IMR-90 (cell line): ENCODE measurements around the gene TBC1D3H. TPM values are rescaled to one million over a fixed set of nuclear protein-coding genes. Genes with fewer than 3 reads are reported as not detected.
"Not testable (repeated sequence)": the region's sequence is repeated elsewhere in the genome, so short reads cannot be mapped to it uniquely, and the experiment has no call there.

Source experiments
- ATAC-seq: fragments of 200-7000 bp; cut with Tn5 transposase; 2 replicates; pipeline ENCODE4 v1.9.1; 2020; ENCODE audit warnings: low read depth, mild to moderate bottlenecking, moderate library complexity
- BruUV-seq: library from RNA; stranded (reverse); fragments of 400-500 nt; replicated peaks from 2 replicates; lab custom pipeline; 2021; lab: Mats Ljungman, UMichigan
- CTCF ChIA-PET: fragments of 300-600 bp; formaldehyde crosslinking; extraction: SDS; loops from one replicate; lab custom pipeline; 2021; ENCODE audit warnings: antibody characterized with exemption; lab: Yijun Ruan, JAX
- POLR2A ChIA-PET: fragments of 300-600 bp; sonication (Branson Sonifier 250); formaldehyde crosslinking; loops from one replicate; lab custom pipeline; 2022; ENCODE audit warnings: antibody characterized with exemption; ENCODE audit not compliant: unreplicated experiment; lab: Charles Lee
- DNase-seq: peaks from one replicate; pipeline ENCODE4 v3.0.0; 2013
- H2AFZ ChIP-seq: replicated peaks from 2 replicates; pipeline ENCODE3; 2013; ENCODE audit warnings: low read length, mild to moderate bottlenecking; ENCODE audit not compliant: poor library complexity
- H2AK5ac ChIP-seq: 2 replicates; pipeline ENCODE4 v1.6.1; 2013; ENCODE audit warnings: low read depth, low read length, inconsistent platforms
- H2AK9ac ChIP-seq: replicated peaks from 2 replicates; pipeline ENCODE3; 2013; ENCODE audit warnings: mild to moderate bottlenecking, low read depth, low read length, moderate library complexity; ENCODE audit not compliant: poor library complexity
- H2BK120ac ChIP-seq: 2 replicates; pipeline ENCODE4 v1.6.1; 2013; ENCODE audit warnings: low read depth, low read length, inconsistent platforms
- H2BK15ac ChIP-seq: 3 replicates; pipeline ENCODE4 v1.6.1; 2013; ENCODE audit warnings: low read depth, low read length, inconsistent platforms
- H2BK20ac ChIP-seq: 2 replicates; pipeline ENCODE4 v1.6.1; 2013; ENCODE audit warnings: low read depth, mild to moderate bottlenecking, inconsistent platforms, low read length, moderate library complexity
- H2BK5ac ChIP-seq: 2 replicates; pipeline ENCODE4 v1.6.1; 2013; ENCODE audit warnings: mild to moderate bottlenecking, low read depth, low read length, inconsistent platforms; ENCODE audit not compliant: poor library complexity, severe bottlenecking
- H3K14ac ChIP-seq: replicated peaks from 2 replicates; pipeline ENCODE4 v1.6.1; 2013; ENCODE audit warnings: low read depth, low read length, inconsistent platforms
- H3K18ac ChIP-seq: 2 replicates; pipeline ENCODE4 v1.6.1; 2013; ENCODE audit warnings: low read depth, low read length, control low read depth
- H3K23ac ChIP-seq: 2 replicates; pipeline ENCODE4 v1.6.1; 2013; ENCODE audit warnings: low read depth, low read length, inconsistent platforms
- H3K27ac ChIP-seq: 2 replicates; pipeline ENCODE4 v1.5.1; 2013; ENCODE audit warnings: mild to moderate bottlenecking, control low read depth, low read length; ENCODE audit not compliant: insufficient read depth
- H3K27me3 ChIP-seq: 2 replicates; pipeline ENCODE4 v1.6.1; 2013; ENCODE audit warnings: low read length; ENCODE audit not compliant: control insufficient read depth, insufficient read depth
- H3K36me3 ChIP-seq: 2 replicates; pipeline ENCODE4 v1.6.1; 2013; ENCODE audit warnings: low read length, mixed read lengths; ENCODE audit not compliant: control insufficient read depth, insufficient read depth
- H3K4ac ChIP-seq: 2 replicates; pipeline ENCODE4 v1.6.1; 2013; ENCODE audit warnings: low read depth, low read length, inconsistent platforms
- H3K4me1 ChIP-seq: 2 replicates; pipeline ENCODE4 v1.6.1; 2013; ENCODE audit warnings: low read length, mixed read lengths; ENCODE audit not compliant: control insufficient read depth, insufficient read depth
- H3K4me2 ChIP-seq: 2 replicates; pipeline ENCODE4 v1.6.1; 2013; ENCODE audit warnings: low read depth, mild to moderate bottlenecking, control low read depth, low read length, moderate library complexity
- H3K4me3 ChIP-seq: 2 replicates; pipeline ENCODE4 v1.5.1; 2013; ENCODE audit warnings: low read depth, mild to moderate bottlenecking, control low read depth, low read length, moderate library complexity; ENCODE audit not compliant: insufficient read depth
- H3K56ac ChIP-seq: 2 replicates; pipeline ENCODE4 v1.6.1; 2013; ENCODE audit warnings: low read length, inconsistent platforms; ENCODE audit not compliant: insufficient read depth; ENCODE audit errors: extremely low read depth
- H3K79me1 ChIP-seq, 2 experiments: 2 replicates each; pipeline ENCODE4 v1.6.1; 2013; ENCODE audit warnings: low read length in 2 of 2, inconsistent platforms in 1 of 2, low read depth in 1 of 2
- H3K9ac ChIP-seq: 2 replicates; pipeline ENCODE4 v1.6.1; 2013; ENCODE audit warnings: low read depth, low read length, control low read depth
- H3K9me1 ChIP-seq: 2 replicates; pipeline ENCODE4 v1.6.1; 2013; ENCODE audit warnings: low read length, inconsistent platforms; ENCODE audit not compliant: insufficient read depth
- H3K9me3 ChIP-seq: 2 replicates; pipeline ENCODE4 v1.6.1; 2013; ENCODE audit warnings: low read length; ENCODE audit not compliant: control insufficient read depth, insufficient read depth
- H4K20me1 ChIP-seq: 2 replicates; pipeline ENCODE4 v1.6.1; 2013; ENCODE audit warnings: low read length, inconsistent platforms; ENCODE audit not compliant: insufficient read depth
- H4K5ac ChIP-seq: 2 replicates; pipeline ENCODE4 v1.6.1; 2013; ENCODE audit warnings: mild to moderate bottlenecking, low read depth, low read length, control low read depth
- H4K8ac ChIP-seq, 2 experiments: 2 replicates each; pipeline ENCODE4 v1.6.1; 2013; ENCODE audit warnings: low read depth in 2 of 2, low read length in 2 of 2, control low read depth in 1 of 2, inconsistent platforms in 1 of 2
- H4K91ac ChIP-seq: 2 replicates; pipeline ENCODE4 v1.6.1; 2013; ENCODE audit warnings: low read depth, low read length, inconsistent platforms; ENCODE audit not compliant: insufficient read depth
- WGBS, 2 experiments: methylation state at CpG; one replicate each; pipeline versions ENCODE4 v1.1.5 to v1.1.7; 2013; ENCODE audit warnings: missing lambda C conversion rate in 2 of 2; ENCODE audit not compliant: insufficient read length in 1 of 2; ENCODE audit errors: extremely low coverage in 2 of 2; 5-methylcytosine and 5-hydroxymethylcytosine counted together
- dilution Hi-C: fragments of 300-500 bp; cut with HindIII; formaldehyde crosslinking; loops from one replicate; pipeline ENCODE4 v1.14.3; 2018; ENCODE audit warnings: low sequenced_read_pairs; ENCODE audit not compliant: unreplicated experiment
- in situ Hi-C: fragments of 300-500 bp; cut with MboI; formaldehyde crosslinking; loops from 3 replicates; pipeline ENCODE4 v1.14.3; 2019; ENCODE audit warnings: low sequenced_read_pairs, inconsistent platforms, mixed read lengths
- intact Hi-C: fragments of 100-400 bp; cut with micrococcal nuclease; formaldehyde crosslinking; loops from 2 replicates; pipeline ENCODE4 v1.10.0; 2022
- polyA plus RNA-seq, 3 experiments: library from polyadenylated mRNA; depleted of rRNA; stranded (reverse); fragments of >200 nt; gene quantifications; 2 replicates each; pipeline ENCODE4 v1.2.3, GENCODE V29; 2012; ENCODE audit warnings: low replicate concordance in 1 of 3
- total RNA-seq: library from RNA; depleted of rRNA; stranded (reverse); fragments of >200 nt; gene quantifications from 2 replicates; pipeline ENCODE4 v1.2.3, GENCODE V29; 2012

Gene TBC1D3H
- total and polyA plus RNA-seq, 2 of the 4 experiments (the other 2 are of a cell fraction) = not detected

GRCh38 chr17:36375938-36376337 is 12.3 kb downstream of the TBC1D3H start:
- H2BK120ac ChIP-seq, H3K23ac ChIP-seq, CTCF ChIA-PET, H2BK5ac ChIP-seq, H3K4me1 ChIP-seq, H3K79me1 ChIP-seq, H3K4me3 ChIP-seq, H2BK20ac ChIP-seq, H3K4ac ChIP-seq, H3K9ac ChIP-seq, H2BK15ac ChIP-seq, H2AK5ac ChIP-seq, H3K56ac ChIP-seq, H3K36me3 ChIP-seq, H3K27ac ChIP-seq, H4K5ac ChIP-seq, H4K8ac ChIP-seq, H3K27me3 ChIP-seq, DNase-seq, H3K9me1 ChIP-seq, H2AFZ ChIP-seq, H3K9me3 ChIP-seq, BruUV-seq, POLR2A ChIA-PET, intact Hi-C loops, in situ Hi-C loops, H3K14ac ChIP-seq, ATAC-seq, H3K4me2 ChIP-seq, H4K91ac ChIP-seq, H3K18ac ChIP-seq, H4K20me1 ChIP-seq, dilution Hi-C loops, H2AK9ac ChIP-seq: not testable (repeated sequence)
- no CpG with 5 or more reads among the region's 7 CpGs for WGBS, 2 experiments

- ATAC-seq, H2BK15ac ChIP-seq, H3K4me3 ChIP-seq, H4K8ac ChIP-seq, H3K9me3 ChIP-seq, H3K27me3 ChIP-seq, H2BK5ac ChIP-seq, DNase-seq, H4K91ac ChIP-seq, BruUV-seq, H2AK9ac ChIP-seq, H3K23ac ChIP-seq, H3K4ac ChIP-seq, H3K4me1 ChIP-seq, dilution Hi-C loops, H3K18ac ChIP-seq, intact Hi-C loops, in situ Hi-C loops, H3K9me1 ChIP-seq, H2BK120ac ChIP-seq, H4K20me1 ChIP-seq, H4K5ac ChIP-seq, H3K79me1 ChIP-seq, H3K27ac ChIP-seq, H3K14ac ChIP-seq, H3K36me3 ChIP-seq, H3K56ac ChIP-seq, H2AK5ac ChIP-seq, CTCF ChIA-PET, H2AFZ ChIP-seq, H2BK20ac ChIP-seq, H3K4me2 ChIP-seq, POLR2A ChIA-PET, H3K9ac ChIP-seq: not testable (repeated sequence)
- no CpG with 5 or more reads among the region's 6 CpGs for WGBS, 2 experiments
These were observed 25.7 kb downstream of the TBC1D3H start for GRCh38 chr17:36362496-36362895.
